Endothelial cell of umbilical vein (primary cell): ENCODE data around the gene TMEM125. TPM values are rescaled to one million over a fixed set of nuclear protein-coding genes. Genes with fewer than 3 reads are reported as not detected.

Experiments
- BruUV-seq: library from RNA; stranded (reverse); fragments of 400-500 nt; replicated peaks from 2 replicates; lab custom pipeline; 2021; lab: Mats Ljungman, UMichigan
- CTCF ChIA-PET: fragments of 300-600, 350-600 bp; sonication (Branson Sonifier 250); formaldehyde crosslinking; loops from one replicate; lab custom pipeline; 2021; ENCODE audit warnings: antibody characterized with exemption, inconsistent platforms; lab: Charles Lee
- POLR2A ChIA-PET: fragments of 300-600, 350-600 bp; sonication (Branson Sonifier 250); formaldehyde crosslinking; loops from one replicate; lab custom pipeline; 2021; ENCODE audit warnings: antibody characterized with exemption, inconsistent platforms; lab: Charles Lee
- DNase-seq: peaks from one replicate; pipeline ENCODE4 v3.0.0-alpha.2; 2011; ENCODE audit warnings: low read depth, low spot score
- FAIRE-seq: peaks from 2 replicates; lab custom pipeline; 2011; peaks lifted over from hg19 to GRCh38; lab: Jason Lieb, UNC
- H2AFZ ChIP-seq: 2 replicates; pipeline ENCODE4 v1.6.0; 2012; ENCODE audit warnings: low read depth, low read length, control low read depth, inconsistent platforms
- H3K27ac ChIP-seq: 2 replicates; pipeline ENCODE4 v1.5.1; 2011; ENCODE audit warnings: low read depth, mild to moderate bottlenecking, control low read depth, low read length, moderate library complexity; ENCODE audit not compliant: insufficient read depth
- H3K27me3 ChIP-seq, 2 experiments: 2 replicates each; pipeline versions ENCODE4 v1.6.0 to v1.6.1; 2011; ENCODE audit warnings: low read length in 2 of 2, mixed read lengths in 1 of 2; ENCODE audit not compliant: control insufficient read depth in 2 of 2, insufficient read depth in 2 of 2
- H3K36me3 ChIP-seq, 2 experiments: 2 replicates in 1 of 2; 3 replicates in 1 of 2; pipeline ENCODE4 v1.5.1; 2011; ENCODE audit warnings: low read length in 2 of 2, mild to moderate bottlenecking in 1 of 2, moderate library complexity in 1 of 2; ENCODE audit not compliant: control insufficient read depth in 2 of 2, insufficient read depth in 2 of 2; ENCODE audit errors: extremely low read depth in 1 of 2
- H3K4me1 ChIP-seq: 3 replicates; pipeline ENCODE4 v1.5.1; 2011; ENCODE audit warnings: mild to moderate bottlenecking, low read length; ENCODE audit not compliant: control insufficient read depth, insufficient read depth; ENCODE audit errors: extremely low read depth
- H3K4me2 ChIP-seq: 2 replicates; pipeline ENCODE4 v1.6.1; 2011; ENCODE audit warnings: low read length, control low read depth, mixed read lengths; ENCODE audit not compliant: insufficient read depth
- H3K4me3 ChIP-seq, 3 experiments: fragments of 200-600 bp in 1 of 3; sonication (generic), shearing (Covaris generic) in 1 of 3; replicated peaks in 1 of 3; 2 replicates each; pipeline ENCODE4 v1.5.1; 2011 to 2016; ENCODE audit warnings: control low read depth in 3 of 3, low read length in 3 of 3, mild to moderate bottlenecking in 2 of 3, inconsistent platforms in 1 of 3, low read depth in 1 of 3, moderate library complexity in 1 of 3; ENCODE audit not compliant: insufficient read depth in 1 of 3
- H3K79me2 ChIP-seq: 2 replicates; pipeline ENCODE4 v1.6.0; 2012; ENCODE audit warnings: low read length, inconsistent platforms; ENCODE audit not compliant: control insufficient read depth, insufficient read depth
- H3K9ac ChIP-seq: replicated peaks from 2 replicates; pipeline ENCODE3; 2011; ENCODE audit warnings: low read length, control low read depth; ENCODE audit not compliant: insufficient read depth; ENCODE audit errors: extremely low read depth
- H3K9me1 ChIP-seq: replicated peaks from 3 replicates; pipeline ENCODE4 v1.6.0; 2011; ENCODE audit warnings: mild to moderate bottlenecking, low read length; ENCODE audit not compliant: control insufficient read depth, insufficient read depth; ENCODE audit errors: extremely low read depth
- H3K9me3 ChIP-seq: replicated peaks from 2 replicates; pipeline ENCODE4 v1.5.1; 2012; ENCODE audit warnings: low read length, inconsistent platforms; ENCODE audit not compliant: control insufficient read depth, insufficient read depth
- H4K20me1 ChIP-seq: replicated peaks from 2 replicates; pipeline ENCODE3; 2011; ENCODE audit warnings: mild to moderate bottlenecking, low read length; ENCODE audit not compliant: control insufficient read depth, insufficient read depth; ENCODE audit errors: extremely low read depth
- EZH2 ChIP-seq: IDR thresholded peaks from 2 replicates; pipeline ENCODE4 v1.6.1; 2012; ENCODE audit warnings: borderline replicate concordance, low read depth, mild to moderate bottlenecking, moderate library complexity, low read length, inconsistent platforms; ENCODE audit not compliant: severe bottlenecking
- FOS ChIP-seq: IDR thresholded peaks from 2 replicates; pipeline ENCODE4 v1.6.1; 2011; ENCODE audit warnings: mild to moderate bottlenecking, low read length, moderate library complexity, borderline replicate concordance; ENCODE audit not compliant: insufficient read depth
- POLR2AphosphoS5 ChIP-seq: IDR thresholded peaks from 2 replicates; pipeline ENCODE4 v1.6.1; 2012; ENCODE audit warnings: low read depth, mild to moderate bottlenecking, control low read depth, low read length, moderate library complexity; ENCODE audit not compliant: insufficient read depth
- dilution Hi-C: fragments of 300-500 bp; cut with MboI; formaldehyde crosslinking; loops from one replicate; pipeline ENCODE4 v1.15.0; 2019; ENCODE audit warnings: low sequenced_read_pairs; ENCODE audit not compliant: extremely low pct_ligation_motif_present
- intact Hi-C: fragments of 100-400 bp; cut with micrococcal nuclease; formaldehyde crosslinking; loops from one replicate; pipeline ENCODE4 v1.10.0; 2022
- polyA plus RNA-seq, 4 experiments: library from polyadenylated mRNA; depleted of rRNA in 3 of 4; stranded (reverse) in 3 of 4; unstranded in 1 of 4; fragments of >200 nt; gene quantifications; 2 replicates each; pipeline versions ENCODE4 v1.2.1 to v1.2.3, GENCODE V29; 2011 to 2012; ENCODE audit warnings: missing spikeins in 1 of 4
- total RNA-seq: library from RNA; stranded (reverse); gene quantifications from 2 replicates; pipeline ENCODE4 v1.2.3, GENCODE V29; 2021
- TF ChIP-seq, protein P1 (sequence below), 2 donors: IDR thresholded peaks; 1 replicate in 1 of 2; 2 replicates in 1 of 2; pipeline ENCODE4 v1.5.1; 2011; ENCODE audit warnings: low read length in 2 of 2, mild to moderate bottlenecking in 2 of 2, moderate library complexity in 2 of 2, control low read depth in 1 of 2, inconsistent platforms in 1 of 2, low read depth in 1 of 2; ENCODE audit not compliant: insufficient read depth in 1 of 2; ENCODE audit errors: extremely low read depth in 1 of 2
- TF ChIP-seq, protein P2 (sequence below): IDR thresholded peaks from 2 replicates; pipeline ENCODE4 v1.6.1; 2011; ENCODE audit not compliant: insufficient read depth, insufficient read length

The TMEM125 gene
- total and polyA plus RNA-seq, 2 donors (not counting 3 experiments of a cell fraction or from before 2014, with no cell fraction given): 0.17 TPM; not detected in 1

DNA sequence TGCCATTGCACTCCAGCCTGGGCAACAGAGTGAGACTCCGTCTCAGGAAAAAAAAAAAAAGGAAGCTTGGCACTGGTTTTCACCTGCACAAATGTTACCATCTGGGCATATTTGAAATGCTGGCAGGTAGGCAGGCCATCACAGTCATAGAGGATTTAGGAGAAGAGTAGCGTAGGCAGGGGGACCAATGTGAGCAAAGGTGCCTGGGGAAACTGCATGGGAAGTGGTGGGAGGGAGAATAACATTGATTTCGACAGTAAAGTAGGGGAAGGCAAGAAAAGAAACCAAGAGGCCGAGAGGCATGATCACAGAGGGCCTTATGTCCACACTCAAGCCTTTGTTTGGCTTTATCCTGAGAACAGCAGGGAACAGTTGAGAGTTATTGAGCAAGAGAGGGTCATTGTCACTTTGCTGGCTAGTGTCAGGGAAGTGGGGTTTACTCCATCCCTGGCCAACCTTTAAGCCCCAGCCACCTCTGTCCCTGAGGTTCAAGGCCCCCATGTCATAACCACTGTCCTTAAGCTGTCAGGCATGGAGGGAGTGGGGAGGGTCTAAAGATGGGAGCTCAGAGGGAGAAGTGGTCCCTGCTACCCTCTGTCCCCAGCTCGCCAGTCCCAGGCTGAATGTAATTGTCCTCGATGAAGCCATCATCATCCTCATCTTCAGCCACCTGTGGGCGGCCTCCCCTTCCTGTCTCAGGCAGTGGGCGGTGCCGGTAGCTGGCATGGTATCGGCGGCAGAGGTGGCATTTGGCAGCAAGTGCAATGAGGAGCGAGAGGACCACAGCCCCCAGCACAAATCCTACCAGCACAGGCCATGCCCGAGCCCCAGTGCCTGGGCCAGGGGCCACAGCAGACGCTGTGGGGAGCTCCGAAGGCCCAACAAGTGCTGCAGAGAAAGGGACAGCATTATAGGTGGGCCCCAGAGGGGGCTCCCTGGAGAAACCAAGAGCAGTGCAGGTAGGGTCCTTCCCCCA is 12.7 kb downstream of the TMEM125 start:
- Histone ChIP-seq H3K4me2 (no peak overlapping the region), H3K27me3 (peaks cover 0 to 2% of the 10 kb centered on the region in 2 experiments), H3K9me1 (no peaks in the 10 kb centered on the region), H2AFZ (no peak overlapping the region), H3K4me3 (no peak overlapping the region), H3K9ac (no peak overlapping the region), H3K9me3 (no peaks in the 10 kb centered on the region), H3K4me1 (no peaks in the 10 kb centered on the region), H4K20me1 (no peaks in the 10 kb centered on the region), H3K27ac (no peak overlapping the region), H3K79me2 (no peaks in the 10 kb centered on the region), H3K36me3 (no peaks in the 10 kb centered on the region)
- CTCF ChIA-PET: interaction anchor here (1.1 to 1.4 kb wide), 3 partner anchors 8 to 14 kb away, joined by 3 to 6 read pairs (median 3); no protein-coding TSS in a partner anchor
- dilution Hi-C loops: no loop called here
- intact Hi-C loops: no loop called here
- no peak for FAIRE-seq
- no peak for TF ChIP-seq POLR2AphosphoS5
- no peak for TF ChIP-seq FOS
- TF ChIP-seq EZH2: no peak
- TF ChIP-seq, protein P1, sequence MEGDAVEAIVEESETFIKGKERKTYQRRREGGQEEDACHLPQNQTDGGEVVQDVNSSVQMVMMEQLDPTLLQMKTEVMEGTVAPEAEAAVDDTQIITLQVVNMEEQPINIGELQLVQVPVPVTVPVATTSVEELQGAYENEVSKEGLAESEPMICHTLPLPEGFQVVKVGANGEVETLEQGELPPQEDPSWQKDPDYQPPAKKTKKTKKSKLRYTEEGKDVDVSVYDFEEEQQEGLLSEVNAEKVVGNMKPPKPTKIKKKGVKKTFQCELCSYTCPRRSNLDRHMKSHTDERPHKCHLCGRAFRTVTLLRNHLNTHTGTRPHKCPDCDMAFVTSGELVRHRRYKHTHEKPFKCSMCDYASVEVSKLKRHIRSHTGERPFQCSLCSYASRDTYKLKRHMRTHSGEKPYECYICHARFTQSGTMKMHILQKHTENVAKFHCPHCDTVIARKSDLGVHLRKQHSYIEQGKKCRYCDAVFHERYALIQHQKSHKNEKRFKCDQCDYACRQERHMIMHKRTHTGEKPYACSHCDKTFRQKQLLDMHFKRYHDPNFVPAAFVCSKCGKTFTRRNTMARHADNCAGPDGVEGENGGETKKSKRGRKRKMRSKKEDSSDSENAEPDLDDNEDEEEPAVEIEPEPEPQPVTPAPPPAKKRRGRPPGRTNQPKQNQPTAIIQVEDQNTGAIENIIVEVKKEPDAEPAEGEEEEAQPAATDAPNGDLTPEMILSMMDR (IDR thresholded peaks at IDR 0.05; ENCODE audit: extremely low read depth in 1 of 2, insufficient read depth in 1 of 2, low read depth in 1 of 2, low read length in 2 of 2): no peak
- TF ChIP-seq, protein P2, sequence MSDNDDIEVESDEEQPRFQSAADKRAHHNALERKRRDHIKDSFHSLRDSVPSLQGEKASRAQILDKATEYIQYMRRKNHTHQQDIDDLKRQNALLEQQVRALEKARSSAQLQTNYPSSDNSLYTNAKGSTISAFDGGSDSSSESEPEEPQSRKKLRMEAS: no peak
- POLR2A ChIA-PET: no interaction called here
- no peak for DNase-seq
- BruUV-seq: no TSS peak
